ENCODE measurements around the gene CIRBP. TPM values are rescaled to one million over a fixed set of nuclear protein-coding genes. Genes with fewer than 3 reads are reported as not detected.

CIRBP gene
- total RNA-seq, 1 donor from 2014 or later: 237 TPM

DNA sequence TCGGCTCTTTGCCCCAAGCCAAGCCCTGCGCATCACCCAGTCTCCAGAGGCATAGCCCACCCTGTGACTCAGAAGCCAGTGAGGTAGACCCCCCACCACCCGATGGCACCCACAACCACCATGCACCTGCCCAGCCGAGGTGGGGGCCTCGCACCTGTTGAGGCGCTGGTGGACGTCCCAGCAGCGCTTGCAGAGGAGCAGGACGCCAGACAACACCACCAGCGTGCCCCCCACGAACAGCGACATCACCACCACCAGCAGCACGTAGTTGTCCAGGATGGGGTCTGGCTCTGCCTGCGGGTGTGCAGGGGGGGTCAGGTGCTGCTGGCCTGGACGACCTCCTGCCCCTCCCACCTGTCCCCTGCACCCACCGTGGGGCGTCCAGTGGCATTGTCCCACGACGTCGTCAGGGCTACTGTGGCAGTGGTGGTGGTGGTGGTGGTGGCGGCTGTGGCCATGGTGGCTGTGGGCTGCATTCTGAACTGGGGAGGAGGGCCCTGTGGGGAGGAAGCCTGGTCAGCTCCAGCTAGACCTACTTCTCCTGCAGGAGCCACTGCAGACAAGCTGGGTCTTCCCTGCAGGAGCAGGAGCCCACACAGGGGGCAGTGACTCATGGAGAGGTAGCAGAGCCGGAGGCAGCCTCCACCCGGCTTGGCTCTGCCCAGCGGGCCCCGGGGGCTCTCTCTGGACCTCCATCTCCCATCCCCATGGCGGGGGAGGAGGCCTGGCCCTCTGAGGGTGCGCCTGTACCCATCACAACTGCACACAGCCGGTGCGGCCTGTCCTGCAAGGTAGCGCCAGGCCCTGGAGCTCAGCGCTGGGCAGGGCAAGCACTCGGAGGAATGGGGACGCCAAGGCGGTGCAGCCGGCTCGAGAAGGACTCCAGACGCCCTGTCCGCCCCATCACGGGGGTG lies 33.2 kb upstream of the CIRBP start:
- Mint-ChIP-seq H3K36me3 (ENCODE audit: low read depth) (no peaks in the 10 kb centered on the region), H3K27me3 (peaks cover 12% of the 10 kb centered on the region), H3K4me3 (peak overlapping the region; percentile 62), H3K27ac (no peak overlapping the region), H3K4me1 (peaks cover 13% of the 10 kb centered on the region), H3K9me3 (no peaks in the 10 kb centered on the region)
- intact Hi-C loops (cut with micrococcal nuclease): no loop called here
- no peak for DNase-seq

DNA sequence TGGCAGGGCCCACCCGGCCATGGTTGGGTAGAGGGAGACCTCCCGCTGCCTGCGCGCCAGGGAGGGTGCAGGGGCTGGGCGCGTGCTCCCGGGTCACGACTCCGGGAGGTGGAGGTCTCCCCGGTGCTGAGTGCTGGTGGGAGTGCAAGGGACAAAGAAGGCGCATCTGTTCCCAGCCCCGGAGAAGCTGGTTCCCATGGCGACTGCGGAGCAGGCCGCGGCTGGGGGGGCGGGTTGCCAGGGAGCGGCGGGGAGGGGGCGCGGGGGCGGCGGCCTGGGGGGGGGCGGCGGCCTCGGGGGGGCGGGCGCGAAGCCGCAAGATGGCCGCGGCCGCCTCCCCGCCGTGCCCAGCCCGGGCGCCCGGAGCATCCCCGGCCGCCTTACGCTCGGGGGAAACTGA lies 32.6 kb upstream of the CIRBP start:
- peaks cover 3% of the 10 kb centered on the region for H3K36me3 Mint-ChIP-seq (ENCODE audit: low read depth)
- no peak for DNase-seq
- H3K27me3 Mint-ChIP-seq: peaks cover 12% of the 10 kb centered on the region
- H3K4me1 Mint-ChIP-seq: peaks cover 17% of the 10 kb centered on the region
- H3K27ac Mint-ChIP-seq: no peak overlapping the region
- no peaks in the 10 kb centered on the region for H3K9me3 Mint-ChIP-seq
- H3K4me3 Mint-ChIP-seq: peak overlapping the region; percentile 62
- intact Hi-C loops (cut with micrococcal nuclease): no loop called here

DNA sequence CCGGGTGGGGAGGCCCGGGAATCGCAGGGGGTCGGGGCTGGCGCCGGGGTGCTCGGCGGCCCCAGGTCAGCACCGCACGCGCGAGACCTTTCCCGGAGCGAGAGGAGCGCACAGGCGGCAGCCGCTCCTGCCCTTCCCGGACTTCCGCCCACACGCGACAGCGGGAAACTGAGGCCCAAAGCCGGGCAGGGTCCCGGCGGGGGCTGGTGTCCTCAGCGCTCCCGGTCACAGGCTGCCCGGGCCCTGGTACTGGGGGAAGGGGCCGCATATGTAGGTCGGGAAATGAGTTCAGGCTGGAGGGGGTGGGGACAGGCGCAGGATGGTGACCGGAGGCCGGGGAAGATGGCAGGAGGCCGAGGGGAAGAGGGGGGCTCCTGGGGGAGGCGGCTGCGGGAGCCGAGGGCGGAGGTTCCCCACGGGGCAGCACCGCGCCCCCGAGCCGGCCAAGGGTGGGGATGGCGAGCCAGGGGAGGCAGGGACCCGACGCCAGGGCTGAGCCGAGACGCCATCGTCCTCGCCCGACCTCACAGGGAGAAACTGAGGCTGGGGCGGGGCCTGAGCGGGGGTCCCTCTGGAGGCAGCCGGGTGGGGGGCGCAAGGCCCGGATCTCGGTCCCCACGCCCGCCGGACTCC lies 32.0 kb upstream of the CIRBP start:
- H3K27ac Mint-ChIP-seq: no peak overlapping the region
- peaks cover 17% of the 10 kb centered on the region for H3K4me1 Mint-ChIP-seq
- peaks cover 12% of the 10 kb centered on the region for H3K27me3 Mint-ChIP-seq

DNA sequence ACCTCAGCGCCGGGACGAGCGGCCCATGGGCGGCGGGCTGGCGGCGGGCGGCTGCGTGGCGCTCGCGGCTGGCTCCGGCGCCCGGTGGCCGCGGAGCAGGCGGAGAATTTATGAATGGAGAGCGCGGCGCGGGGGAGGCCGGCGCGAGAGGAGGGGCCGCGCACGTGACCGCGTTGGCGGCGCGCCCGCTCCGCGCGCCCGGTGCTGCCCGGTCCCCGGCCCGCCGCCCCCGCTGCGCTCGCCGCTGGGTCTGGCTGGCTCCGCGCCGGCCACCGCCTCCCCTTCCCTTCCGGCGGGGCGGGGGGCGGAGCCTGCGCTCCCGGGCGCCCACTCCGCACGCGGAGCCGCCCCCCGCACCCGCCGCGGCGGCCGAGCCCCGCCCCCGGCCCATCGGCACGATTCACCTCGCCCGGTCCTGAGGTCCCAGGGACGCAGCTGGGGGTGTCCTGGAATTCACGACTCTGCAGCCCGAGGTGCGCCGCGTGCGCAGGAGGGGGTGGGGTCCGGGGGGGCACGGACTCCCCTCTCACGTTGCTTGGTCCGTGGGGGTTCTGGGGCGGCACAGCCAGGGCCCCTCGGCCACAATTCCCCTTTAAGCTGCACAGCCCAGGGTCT lies 31.3 kb upstream of the CIRBP start, which contains the start of gene CBARP:
Gene CBARP, minus strand, starts transcription at position 252 of the 615 bp plus-strand sequence. CDS start 1,905 bp downstream, outside the sequence.
- H3K4me1 Mint-ChIP-seq: peaks cover 17% of the 10 kb centered on the region
- H3K9me3 Mint-ChIP-seq: no peaks in the 10 kb centered on the region
- peaks cover 12% of the 10 kb centered on the region for H3K27me3 Mint-ChIP-seq
- peaks cover 4% of the 10 kb centered on the region for H3K36me3 Mint-ChIP-seq (ENCODE audit: low read depth)
- H3K4me3 Mint-ChIP-seq: peak within 1 kb of the TSS; percentile 75
- peak; percentile 81 for DNase-seq
- H3K27ac Mint-ChIP-seq: peak within 1 kb of the TSS; percentile 49
- intact Hi-C loops (cut with micrococcal nuclease): no loop called here

More for the DNA sequence above, 32.0 kb upstream of the CIRBP start:
- no peak for DNase-seq
- Mint-ChIP-seq H3K4me3 (peak overlapping the region; percentile 65), H3K36me3 (ENCODE audit: low read depth) (peaks cover 3% of the 10 kb centered on the region), H3K9me3 (no peaks in the 10 kb centered on the region)
- intact Hi-C loops (cut with micrococcal nuclease): no loop called here

DNA sequence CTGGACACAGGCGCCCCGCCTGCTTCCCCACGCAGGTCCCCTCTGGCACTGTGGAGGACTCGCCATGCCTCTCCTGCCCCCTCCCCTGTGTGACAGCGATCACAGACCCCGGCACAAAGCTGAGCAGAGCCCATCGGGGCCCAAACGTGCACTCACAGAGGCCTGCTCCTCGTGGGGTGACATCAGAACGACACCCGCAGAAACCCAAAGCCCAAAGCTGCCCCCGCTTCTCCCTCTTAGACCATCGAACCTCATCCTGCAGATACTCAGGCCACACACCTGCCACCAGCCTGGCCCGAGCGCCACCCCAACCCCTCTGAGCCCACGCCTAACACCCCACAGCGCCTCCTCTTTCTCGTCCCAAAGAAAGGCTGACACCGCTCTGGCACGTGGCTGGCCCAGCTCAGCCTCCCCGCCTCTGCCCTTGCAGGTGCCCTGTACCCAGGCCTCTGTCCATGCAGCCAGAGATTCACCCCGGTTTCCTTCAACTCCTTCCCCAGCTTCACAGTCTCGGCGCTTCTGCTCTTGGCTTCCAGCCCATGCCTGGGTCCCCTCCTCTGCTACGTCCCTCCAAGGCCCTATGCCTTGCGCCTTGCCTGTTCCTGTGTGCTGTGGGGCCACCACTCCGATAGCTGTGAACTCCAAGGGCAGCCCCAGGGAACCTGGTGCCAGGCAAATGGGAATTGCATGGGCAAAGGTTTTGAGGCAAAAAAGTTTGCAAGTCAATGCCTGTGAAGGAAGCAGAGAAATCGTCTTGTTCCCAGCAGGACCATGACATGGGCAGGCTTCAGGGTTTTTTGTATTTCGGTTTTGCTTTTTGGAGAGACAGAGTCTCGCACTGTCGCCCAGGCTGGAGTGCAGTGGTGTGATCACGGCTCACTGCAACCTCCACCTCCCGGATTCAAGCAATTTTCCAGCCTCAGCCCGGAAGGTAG lies 30.5 kb upstream of the CIRBP start:
- Mint-ChIP-seq H3K27me3 (peaks cover 12% of the 10 kb centered on the region), H3K36me3 (ENCODE audit: low read depth) (peaks cover 5% of the 10 kb centered on the region), H3K27ac (peak overlapping the region; percentile 49), H3K9me3 (no peaks in the 10 kb centered on the region), H3K4me3 (peak overlapping the region; percentile 75), H3K4me1 (peaks cover 20% of the 10 kb centered on the region)
- intact Hi-C loops (cut with micrococcal nuclease): no loop called here
- peak; percentile 73 for DNase-seq

DNA sequence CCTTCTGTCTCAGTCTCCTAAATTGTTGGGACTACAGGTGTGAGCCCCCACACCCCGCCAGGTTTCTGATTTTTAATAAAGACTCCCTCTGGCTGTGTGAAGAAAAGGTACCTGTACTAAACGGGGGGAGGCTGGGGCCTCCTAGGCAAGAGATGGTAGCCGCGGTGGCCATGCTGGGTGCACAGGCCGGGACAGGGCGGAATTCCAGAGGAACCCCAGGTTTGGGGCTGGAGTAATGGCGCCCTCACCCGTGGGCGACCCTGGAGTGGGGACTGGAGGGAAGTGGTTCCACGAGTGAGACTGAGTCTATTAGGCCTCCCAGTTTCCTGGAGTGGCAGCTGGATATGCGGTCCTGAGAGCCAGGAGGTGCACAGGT lies 29.7 kb upstream of the CIRBP start:
- DNase-seq: no peak
- Mint-ChIP-seq H3K27me3 (peaks cover 12% of the 10 kb centered on the region), H3K27ac (peak overlapping the region; percentile 52), H3K4me1 (peaks cover 20% of the 10 kb centered on the region), H3K36me3 (ENCODE audit: low read depth) (peaks cover 5% of the 10 kb centered on the region), H3K4me3 (peak overlapping the region; percentile 75), H3K9me3 (no peaks in the 10 kb centered on the region)
- intact Hi-C loops (cut with micrococcal nuclease): no loop called here

DNA sequence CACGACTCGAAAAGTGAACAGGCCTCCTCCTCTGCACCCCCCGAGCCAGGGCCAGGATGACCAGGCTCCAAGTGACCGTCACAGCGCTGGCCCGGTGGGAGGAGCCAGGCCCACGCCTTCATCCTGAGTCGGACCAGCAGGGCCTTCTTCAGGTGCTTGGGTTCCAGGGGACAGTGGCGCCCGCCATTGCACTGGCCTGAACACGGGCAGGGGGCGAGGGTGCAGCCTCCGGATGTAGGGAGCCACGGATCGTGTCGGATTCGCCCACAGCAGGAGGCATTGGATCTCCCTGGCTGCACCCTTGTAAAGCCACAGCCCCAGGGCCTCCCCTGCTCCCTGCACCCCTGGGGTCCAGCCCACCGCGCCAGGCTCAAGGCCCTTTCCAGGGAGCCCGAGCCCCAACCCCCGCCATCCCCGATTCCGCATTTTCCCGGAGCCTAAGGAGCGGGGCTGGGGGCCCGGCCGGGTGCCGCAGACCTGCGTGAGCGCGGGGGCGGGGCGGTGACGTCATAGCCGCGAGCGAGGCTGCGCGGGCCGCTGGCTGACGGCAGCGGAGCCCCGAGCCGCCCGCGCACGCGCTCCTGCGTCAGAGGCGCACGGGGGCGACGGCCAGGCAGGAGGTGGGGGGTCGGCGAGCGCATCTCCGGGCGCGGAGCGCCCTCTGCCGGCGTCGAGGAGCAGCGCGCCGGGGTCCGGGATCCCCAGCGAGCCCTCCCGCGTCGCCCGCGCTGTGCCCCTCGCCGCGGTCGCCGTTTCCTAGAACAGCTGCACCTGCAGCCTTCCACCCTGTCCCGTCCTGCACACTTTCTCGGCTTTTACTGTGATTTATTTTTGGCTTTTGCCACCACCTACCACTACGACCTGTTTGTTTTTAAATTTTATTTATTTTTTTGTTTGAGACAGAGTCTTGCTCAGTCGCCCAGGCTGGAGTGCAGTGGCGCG lies 29.1 kb upstream of the CIRBP start:
- Mint-ChIP-seq H3K36me3 (ENCODE audit: low read depth) (peaks cover 7% of the 10 kb centered on the region), H3K4me3 (peak overlapping the region; percentile 45), H3K9me3 (no peaks in the 10 kb centered on the region), H3K27me3 (peaks cover 12% of the 10 kb centered on the region), H3K4me1 (peaks cover 22% of the 10 kb centered on the region), H3K27ac (no peak overlapping the region)
- intact Hi-C loops (cut with micrococcal nuclease): loop anchor here (2.0 to 5.0 kb wide), 4 partner anchors 48 to 319 kb away; partner anchors contain the start of genes ARHGAP45 and POLR2E
- peak; percentile 98 for DNase-seq

DNA sequence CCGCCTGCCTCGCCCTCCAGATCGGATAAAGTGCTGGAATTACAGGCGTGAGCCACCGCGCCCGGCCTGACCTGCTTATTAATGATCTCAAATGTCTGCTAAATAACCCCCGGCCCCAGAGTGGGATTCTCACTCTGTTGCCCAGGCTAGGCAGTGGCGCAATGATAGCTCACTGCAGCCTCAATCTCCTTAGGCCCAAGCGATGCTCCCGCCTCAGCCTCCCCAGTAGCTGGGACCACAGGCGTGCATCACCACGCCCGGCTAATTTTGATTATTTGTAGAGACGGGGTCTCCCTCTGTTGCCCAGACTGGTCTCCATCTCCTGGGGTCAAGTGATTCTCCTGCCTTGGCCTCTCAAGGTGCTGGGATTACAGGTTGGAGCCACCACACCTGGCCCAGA lies 28.2 kb upstream of the CIRBP start:
- peaks cover 7% of the 10 kb centered on the region for H3K36me3 Mint-ChIP-seq (ENCODE audit: low read depth)
- peaks cover 12% of the 10 kb centered on the region for H3K27me3 Mint-ChIP-seq
- no peaks in the 10 kb centered on the region for H3K9me3 Mint-ChIP-seq
- H3K4me3 Mint-ChIP-seq: peak overlapping the region; percentile 82
- peak overlapping the region; percentile 81 for H3K27ac Mint-ChIP-seq
- peaks cover 22% of the 10 kb centered on the region for H3K4me1 Mint-ChIP-seq
- intact Hi-C loops (cut with micrococcal nuclease): loop anchor here (2.0 to 5.0 kb wide), 4 partner anchors 49 to 320 kb away; partner anchors contain the start of genes ARHGAP45 and POLR2E
- peak; percentile 66 for DNase-seq

DNA sequence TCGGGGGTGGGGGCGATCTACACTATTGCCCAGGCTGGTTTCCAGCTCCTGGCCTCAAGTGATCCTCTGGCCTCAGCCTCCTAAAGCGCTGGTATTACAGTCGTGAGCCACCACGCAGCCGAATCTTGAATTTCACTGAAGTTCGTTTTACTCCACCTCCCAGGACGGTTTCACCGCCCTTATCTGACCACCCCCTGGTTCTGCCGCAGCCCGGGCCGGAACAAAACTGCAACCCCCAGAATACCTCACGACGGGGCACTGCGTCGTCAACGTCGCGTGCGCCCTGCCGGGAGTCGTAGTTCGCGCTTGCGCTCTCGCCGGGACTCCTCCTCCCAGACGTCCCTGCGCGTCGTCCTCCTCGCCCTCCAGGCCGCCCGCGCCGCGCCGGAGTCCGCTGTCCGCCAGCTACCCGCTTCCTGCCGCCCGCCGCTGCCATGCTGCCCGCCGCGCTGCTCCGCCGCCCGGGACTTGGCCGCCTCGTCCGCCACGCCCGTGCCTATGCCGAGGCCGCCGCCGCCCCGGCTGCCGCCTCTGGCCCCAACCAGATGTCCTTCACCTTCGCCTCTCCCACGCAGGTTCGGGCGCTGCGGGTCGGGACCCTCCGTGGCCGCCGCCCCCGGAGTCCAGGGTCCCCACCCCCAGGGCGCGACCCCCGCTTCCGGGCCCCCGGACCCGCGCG lies 27.6 kb upstream of the CIRBP start, which contains the start of gene ATP5F1D:
Gene ATP5F1D, plus strand, starts transcription at position 335 of the 679 bp plus-strand sequence. Its CDS starts 100 bp downstream, at position 435.
- DNase-seq: peak; percentile 98
- Mint-ChIP-seq H3K27me3 (peaks cover 12% of the 10 kb centered on the region), H3K36me3 (ENCODE audit: low read depth) (peaks cover 7% of the 10 kb centered on the region), H3K27ac (peak within 1 kb of the TSS; percentile 85), H3K4me1 (peaks cover 22% of the 10 kb centered on the region), H3K4me3 (peak within 1 kb of the TSS; percentile 82), H3K9me3 (no peaks in the 10 kb centered on the region)
- intact Hi-C loops (cut with micrococcal nuclease): loop anchor here (2.0 to 5.0 kb wide), 4 partner anchors 49 to 321 kb away; partner anchors contain the start of genes ARHGAP45 and POLR2E

DNA sequence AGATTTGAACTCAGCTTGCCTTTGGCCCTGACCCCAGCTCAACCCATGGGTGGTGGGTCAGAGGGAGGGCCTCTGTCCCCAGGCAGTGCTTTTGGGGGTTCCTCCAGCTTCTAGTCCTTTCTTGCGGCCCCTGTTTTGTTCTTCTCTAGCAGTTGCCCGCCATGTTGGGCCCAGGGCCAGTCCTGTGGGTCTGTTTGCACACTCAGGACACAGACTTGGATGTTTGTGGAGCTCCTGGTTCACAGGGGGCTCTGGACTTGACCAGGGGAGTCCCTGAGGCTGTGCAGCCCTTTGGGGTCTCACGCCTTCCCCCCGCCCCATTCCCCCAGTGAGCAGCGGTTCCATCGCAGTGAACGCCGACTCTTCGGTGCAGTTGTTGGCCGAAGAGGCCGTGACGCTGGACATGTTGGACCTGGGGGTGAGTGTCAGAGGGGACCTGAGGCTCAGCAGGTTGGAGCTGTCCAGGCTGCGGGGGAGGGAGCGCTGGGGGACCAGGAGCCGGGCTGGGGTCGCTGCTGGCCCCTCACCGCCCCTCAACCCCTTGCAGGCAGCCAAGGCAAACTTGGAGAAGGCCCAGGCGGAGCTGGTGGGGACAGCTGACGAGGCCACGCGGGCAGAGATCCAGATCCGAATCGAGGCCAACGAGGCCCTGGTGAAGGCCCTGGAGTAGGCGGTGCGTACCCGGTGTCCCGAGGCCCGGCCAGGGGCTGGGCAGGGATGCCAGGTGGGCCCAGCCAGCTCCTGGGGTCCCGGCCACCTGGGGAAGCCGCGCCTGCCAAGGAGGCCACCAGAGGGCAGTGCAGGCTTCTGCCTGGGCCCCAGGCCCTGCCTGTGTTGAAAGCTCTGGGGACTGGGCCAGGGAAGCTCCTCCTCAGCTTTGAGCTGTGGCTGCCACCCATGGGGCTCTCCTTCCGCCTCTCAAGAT lies 25.1 kb upstream of the CIRBP start:
- Mint-ChIP-seq H3K27me3 (peaks cover 4% of the 10 kb centered on the region), H3K4me1 (peaks cover 18% of the 10 kb centered on the region), H3K4me3 (peak overlapping the region; percentile 64), H3K36me3 (ENCODE audit: low read depth) (peaks cover 7% of the 10 kb centered on the region), H3K9me3 (no peaks in the 10 kb centered on the region), H3K27ac (peak overlapping the region; percentile 85)
- intact Hi-C loops (cut with micrococcal nuclease): loop anchor here (1.0 to 5.0 kb wide), 3 partner anchors 22 to 177 kb away; partner anchors contain the start of gene ARHGAP45
- peak; percentile 96 for DNase-seq

Data from activated CD4-positive, alpha-beta T cell treated with anti-CD3 and anti-CD28 coated beads, Interleukin-2, amount 10 ng/mL, durations not matched to agents 24 days and 14 days (primary cell).